Lower leg skin (tissue), 4 donors: Measurements from ENCODE around the gene TUBA1C. TPM values are rescaled to one million over a fixed set of nuclear protein-coding genes. Genes with fewer than 3 reads are reported as not detected.
A peak's percentile ranks its signal among the peaks of the same experiment; 100 is the strongest.
"Not testable (repeated sequence)": the region's sequence is repeated elsewhere in the genome, so short reads cannot be mapped to it uniquely, and the experiment has no call there.

Experiments
- DNase-seq, 2 donors: peaks; one replicate each; pipeline ENCODE4 v3.0.0-alpha.2; 2019; ENCODE audit warnings: low spot score in 2 of 2
- H3K4me3 ChIP-seq: fragments of 200-600 bp; sonication (generic); 2 replicates; pipeline ENCODE4 v1.5.1; 2017; ENCODE audit warnings: mild to moderate bottlenecking, low read depth; ENCODE audit not compliant: poor library complexity, severe bottlenecking
- CTCF ChIP-seq, 3 donors: fragments of 450-650 bp; IDR thresholded peaks; one replicate each; pipeline ENCODE4 v1.5.1; 2016; ENCODE audit warnings: antibody characterized with exemption in 3 of 3, mild to moderate bottlenecking in 3 of 3, moderate library complexity in 2 of 3
- POLR2A ChIP-seq, 2 donors: fragments of 450-650 bp; IDR thresholded peaks; one replicate each; pipeline ENCODE4 v1.6.1; 2016 to 2017; ENCODE audit warnings: antibody characterized with exemption in 2 of 2, mild to moderate bottlenecking in 1 of 2, moderate library complexity in 1 of 2
- WGBS, 2 donors: methylation state at CpG; one replicate each; pipeline ENCODE4 v1.1.5; 2018; 5-methylcytosine and 5-hydroxymethylcytosine counted together
- intact Hi-C: fragments of 100-400 bp; cut with DNase I; formaldehyde crosslinking; loops from one replicate; pipeline ENCODE4 v1.15.0; 2023; ENCODE audit warnings: low total_unique reads
- total RNA-seq, 4 donors: library from RNA; depleted of rRNA; stranded (reverse); fragments of >200 nt; gene quantifications; one replicate each; pipeline ENCODE4 v1.1.0, GENCODE V29; 2016

TUBA1C gene
- total RNA-seq, 4 donors from 2014 or later, result 211 to 475 (median 280) TPM

- H3K4me3 ChIP-seq, result no peak overlapping the region
- intact Hi-C loops, result no loop called here
- TF ChIP-seq CTCF (IDR thresholded peaks at IDR 0.05) (no peak), POLR2A (IDR thresholded peaks at IDR 0.05) (no peak)
- DNase-seq, result no peak
- 59 to 69% methylated on average over 4 of the region's 4 CpGs for WGBS, 2 donors
Measured at GRCh38 chr12:49259452-49259851, 5.4 kb upstream of the TUBA1C start.

- no peak overlapping the region for H3K4me3 ChIP-seq
- intact Hi-C loops, result no loop called here
- DNase-seq, result no peak
- no peak for TF ChIP-seq CTCF (IDR thresholded peaks at IDR 0.05)
- no peak for TF ChIP-seq POLR2A (IDR thresholded peaks at IDR 0.05)
- 31 to 35% methylated on average over 3 of the region's 3 CpGs for WGBS, 2 donors
Measured at GRCh38 chr12:49260166-49260565, 4.7 kb upstream of the TUBA1C start.

GRCh38 chr12:49260571-49261363 lies 4.1 kb upstream of the TUBA1C start:
- TF ChIP-seq POLR2A (IDR thresholded peaks at IDR 0.05) (no peak), CTCF (IDR thresholded peaks at IDR 0.05) (no peak)
- no peak overlapping the region for H3K4me3 ChIP-seq
- intact Hi-C loops, result no loop called here
- WGBS, 2 donors, result 82 to 83% methylated on average over 11 of the region's 11 CpGs
- DNase-seq, result no peak

GRCh38 chr12:49261721-49262120 lies 3.2 kb upstream of the TUBA1C start:
- no peak overlapping the region for H3K4me3 ChIP-seq
- 88 to 92% methylated on average over 2 of the region's 2 CpGs for WGBS, 2 donors
- intact Hi-C loops, result no loop called here
- DNase-seq, result no peak
- TF ChIP-seq POLR2A (IDR thresholded peaks at IDR 0.05) (no peak), CTCF (IDR thresholded peaks at IDR 0.05) (no peak)

- TF ChIP-seq CTCF (IDR thresholded peaks at IDR 0.05), result no peak
- no peak for TF ChIP-seq POLR2A (IDR thresholded peaks at IDR 0.05)
- WGBS, 2 donors, result 78 to 85% methylated on average over 5 of the region's 5 CpGs
- DNase-seq, result no peak
- intact Hi-C loops, result no loop called here
- no peak overlapping the region for H3K4me3 ChIP-seq
Measured at GRCh38 chr12:49263400-49263763, 1.5 kb upstream of the TUBA1C start.

- no peak for TF ChIP-seq POLR2A (IDR thresholded peaks at IDR 0.05)
- TF ChIP-seq CTCF (IDR thresholded peaks at IDR 0.05), result no peak
- no peak for DNase-seq
- H3K4me3 ChIP-seq, result peak overlapping the region; percentile 90
- WGBS, 2 donors, result 0% methylated on average over 20 to 29 of the region's 35 CpGs
- intact Hi-C loops, result no loop called here
Measured at GRCh38 chr12:49264466-49264872, 413 bp upstream of the TUBA1C start.

- H3K4me3 ChIP-seq, intact Hi-C loops, DNase-seq: not testable (repeated sequence)
- 49 to 62% methylated on average over 6 of the region's 6 CpGs for WGBS, 2 donors
Measured at GRCh38 chr12:49269191-49269590, 4.3 kb downstream of the TUBA1C start.
